Measurements from ENCODE around the gene NR5A1. TPM values are rescaled to one million over a fixed set of nuclear protein-coding genes. Genes with fewer than 3 reads are reported as not detected.
A peak's percentile ranks its signal among the peaks of the same experiment; 100 is the strongest.

NR5A1 gene
- total RNA-seq, 2 experiments from 2014 or later = not detected

- ATAC-seq (ENCODE audit: low read depth) (no peak), DNase-seq (no peak)
- no peaks in the 10 kb centered on the region for H3K36me3 Mint-ChIP-seq
- POLR2A ChIA-PET = no interaction called here
- H3K27ac Mint-ChIP-seq = no peak overlapping the region
- no peak overlapping the region for H3K4me3 Mint-ChIP-seq
- H3K4me1 Mint-ChIP-seq = peaks cover 18% of the 10 kb centered on the region
- peaks cover 17% of the 10 kb centered on the region for H3K27me3 Mint-ChIP-seq
- H3K9me3 Mint-ChIP-seq = no peaks in the 10 kb centered on the region
These were observed 8.0 kb downstream of the NR5A1 start for GRCh38 chr9:124499216-124499615.

- H3K4me3 Mint-ChIP-seq = no peak overlapping the region
- H3K36me3 Mint-ChIP-seq = no peaks in the 10 kb centered on the region
- POLR2A ChIA-PET = no interaction called here
- H3K4me1 Mint-ChIP-seq = peaks cover 14% of the 10 kb centered on the region
- no peak overlapping the region for H3K27ac Mint-ChIP-seq
- ATAC-seq (ENCODE audit: low read depth) (no peak), DNase-seq (no peak)
- H3K9me3 Mint-ChIP-seq = no peaks in the 10 kb centered on the region
- H3K27me3 Mint-ChIP-seq = peaks cover 12% of the 10 kb centered on the region
These were observed 8.6 kb downstream of the NR5A1 start for GRCh38 chr9:124498499-124499146.

GRCh38 chr9:124498040-124498439, 9.2 kb downstream of the NR5A1 start:
- Mint-ChIP-seq H3K4me3 (no peak overlapping the region), H3K27me3 (peaks cover 9% of the 10 kb centered on the region), H3K27ac (peak overlapping the region; percentile 12), H3K9me3 (no peaks in the 10 kb centered on the region), H3K4me1 (peaks cover 14% of the 10 kb centered on the region), H3K36me3 (no peaks in the 10 kb centered on the region)
- POLR2A ChIA-PET = no interaction called here
- ATAC-seq (ENCODE audit: low read depth) (no peak), DNase-seq (no peak)

- no peak for ATAC-seq (ENCODE audit: low read depth)
These were observed 9.8 kb downstream of the NR5A1 start for GRCh38 chr9:124497441-124497840.

GRCh38 chr9:124496463-124496862, 10.7 kb downstream of the NR5A1 start:
- peak overlapping the region; percentile 86 for H3K27ac Mint-ChIP-seq
- no peak for DNase-seq
- H3K9me3 Mint-ChIP-seq = no peaks in the 10 kb centered on the region
- peak overlapping the region; percentile 58 for H3K4me3 Mint-ChIP-seq
- H3K36me3 Mint-ChIP-seq = no peaks in the 10 kb centered on the region
- H3K4me1 Mint-ChIP-seq = peaks cover 14% of the 10 kb centered on the region
- POLR2A ChIA-PET = interaction anchor here (0.7 kb wide), 1 partner anchor 41 kb away, joined by 3 read pairs; no protein-coding TSS in a partner anchor
- no peaks in the 10 kb centered on the region for H3K27me3 Mint-ChIP-seq
- no peak for ATAC-seq (ENCODE audit: low read depth)

More at GRCh38 chr9:124497441-124497840, 9.8 kb downstream of the NR5A1 start:
- Mint-ChIP-seq H3K9me3 (no peaks in the 10 kb centered on the region), H3K27me3 (peaks cover 7% of the 10 kb centered on the region), H3K27ac (no peak overlapping the region), H3K4me1 (peaks cover 14% of the 10 kb centered on the region), H3K4me3 (no peak overlapping the region), H3K36me3 (no peaks in the 10 kb centered on the region)
- no peak for DNase-seq
- POLR2A ChIA-PET = no interaction called here

DNA sequence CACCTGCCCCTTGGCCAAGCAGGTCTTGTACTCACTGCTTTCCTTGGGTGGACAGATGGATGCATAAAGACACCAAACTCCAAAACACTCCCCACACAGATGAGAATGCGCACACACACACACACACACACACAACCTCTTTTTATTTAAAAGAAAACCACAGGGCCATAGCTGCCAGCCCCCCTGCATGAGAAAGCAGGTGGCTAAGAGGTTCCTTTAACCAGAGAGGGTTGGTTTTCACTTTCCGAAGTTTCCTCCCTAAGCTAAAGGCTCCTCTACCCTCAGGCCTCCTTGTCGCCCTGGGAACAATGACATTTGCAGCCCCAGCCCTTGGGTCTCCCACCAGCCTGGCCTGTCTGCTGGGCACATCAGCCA, 11.1 kb downstream of the NR5A1 start:
- Mint-ChIP-seq H3K4me1 (peaks cover 14% of the 10 kb centered on the region), H3K4me3 (peak overlapping the region; percentile 58)
- POLR2A ChIA-PET = interaction anchor here (0.7 kb wide), 1 partner anchor 41 kb away, joined by 3 read pairs; no protein-coding TSS in a partner anchor

GRCh38 chr9:124495126-124496074, 11.8 kb downstream of the NR5A1 start:
- H3K9me3 Mint-ChIP-seq = no peaks in the 10 kb centered on the region
- no peak for DNase-seq
- no peak for ATAC-seq (ENCODE audit: low read depth)
- H3K4me3 Mint-ChIP-seq = peak overlapping the region; percentile 58
- H3K27me3 Mint-ChIP-seq = no peaks in the 10 kb centered on the region
- H3K4me1 Mint-ChIP-seq = peaks cover 10% of the 10 kb centered on the region
- no peaks in the 10 kb centered on the region for H3K36me3 Mint-ChIP-seq
- POLR2A ChIA-PET = no interaction called here
- peak overlapping the region; percentile 86 for H3K27ac Mint-ChIP-seq

More for the DNA sequence above, 11.1 kb downstream of the NR5A1 start:
- DNase-seq (no peak), ATAC-seq (ENCODE audit: low read depth) (peak; percentile 57)
- Mint-ChIP-seq H3K36me3 (no peaks in the 10 kb centered on the region), H3K9me3 (no peaks in the 10 kb centered on the region), H3K27ac (peak overlapping the region; percentile 86), H3K27me3 (no peaks in the 10 kb centered on the region)

DNA sequence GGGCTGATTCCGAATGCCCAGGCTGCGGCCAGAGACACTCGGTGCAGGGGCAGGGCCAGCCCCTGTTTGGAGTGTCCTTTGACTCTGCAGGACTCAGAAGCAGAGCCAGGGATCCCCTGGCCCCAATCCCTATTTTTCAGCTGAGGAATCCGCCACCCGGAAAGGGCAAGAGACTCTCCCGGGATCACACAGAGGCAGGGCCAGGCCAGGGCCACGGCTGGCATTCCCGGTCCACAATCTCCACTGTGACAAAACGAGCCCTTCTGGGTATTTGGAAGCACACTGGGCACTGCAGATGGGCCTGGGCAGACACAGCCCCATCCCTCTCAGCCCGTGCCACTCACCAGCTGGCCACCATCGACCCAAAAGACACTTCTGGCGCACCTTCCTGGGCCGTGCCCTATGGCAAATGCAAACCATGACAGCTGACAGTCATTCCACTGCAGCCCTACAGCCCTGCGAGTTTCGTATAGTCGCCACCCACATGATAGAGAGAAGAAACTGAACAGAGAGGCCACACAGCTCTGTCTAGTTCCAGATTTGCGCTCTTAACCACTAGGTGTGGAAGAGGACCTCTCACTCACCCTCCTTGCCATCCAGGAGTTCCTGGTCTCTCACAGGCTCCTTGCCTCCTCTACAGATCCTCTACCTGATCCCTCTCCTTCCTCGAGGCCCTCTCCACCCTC, 13.3 kb downstream of the NR5A1 start:
- ATAC-seq (ENCODE audit: low read depth) = no peak
- Mint-ChIP-seq H3K9me3 (no peaks in the 10 kb centered on the region), H3K36me3 (no peaks in the 10 kb centered on the region), H3K27ac (no peak overlapping the region), H3K4me3 (no peak overlapping the region), H3K4me1 (peaks cover 8% of the 10 kb centered on the region), H3K27me3 (no peaks in the 10 kb centered on the region)
- POLR2A ChIA-PET = no interaction called here
- no peak for DNase-seq

DNA sequence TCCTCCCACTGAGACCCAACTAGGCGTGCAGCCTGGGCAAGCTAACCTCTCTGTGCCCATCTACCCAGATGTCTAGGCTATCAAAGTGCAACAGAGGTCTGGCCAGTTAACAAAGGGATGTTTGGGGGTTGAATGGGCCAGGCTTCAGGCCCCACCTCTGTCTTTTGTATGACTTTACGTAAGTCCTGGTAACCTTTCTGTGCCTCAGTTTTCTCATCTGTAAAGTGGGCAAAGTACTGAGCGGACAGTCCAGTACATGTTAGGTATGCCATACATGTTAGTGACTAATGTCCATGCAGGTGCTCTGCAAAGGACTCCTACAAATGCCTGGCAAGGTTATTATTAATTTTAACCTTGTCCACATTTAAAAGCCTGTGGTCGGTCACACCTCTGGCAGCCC, 14.0 kb downstream of the NR5A1 start:
- no peaks in the 10 kb centered on the region for H3K9me3 Mint-ChIP-seq
- POLR2A ChIA-PET = no interaction called here
- ATAC-seq (ENCODE audit: low read depth) = no peak
- H3K36me3 Mint-ChIP-seq = no peaks in the 10 kb centered on the region
- H3K27ac Mint-ChIP-seq = no peak overlapping the region
- H3K4me1 Mint-ChIP-seq = peaks cover 8% of the 10 kb centered on the region
- no peak for DNase-seq
- H3K4me3 Mint-ChIP-seq = no peak overlapping the region
- H3K27me3 Mint-ChIP-seq = no peaks in the 10 kb centered on the region

DNA sequence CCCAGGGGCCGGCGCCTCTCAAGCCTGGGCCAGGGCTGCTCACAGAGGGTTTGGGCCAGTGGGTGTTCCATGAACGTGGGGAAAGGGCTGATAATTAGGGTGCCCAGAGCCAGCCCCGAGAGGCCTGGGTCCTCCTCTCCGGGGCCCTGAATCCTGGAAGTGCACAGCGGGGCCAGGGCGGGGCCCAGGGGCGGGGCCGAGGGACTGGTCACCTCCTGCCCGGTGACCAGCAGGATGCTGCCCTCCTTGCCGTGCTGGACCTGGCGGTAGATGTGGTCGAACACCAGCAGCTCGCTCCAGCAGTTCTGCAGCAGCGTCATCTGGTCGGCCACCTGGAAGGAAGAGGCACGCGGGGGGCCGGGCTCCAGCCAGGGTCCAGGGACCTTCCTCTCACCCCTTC, 14.4 kb downstream of the NR5A1 start:
- no peak overlapping the region for H3K27ac Mint-ChIP-seq
- H3K4me3 Mint-ChIP-seq = no peak overlapping the region
- no peaks in the 10 kb centered on the region for H3K9me3 Mint-ChIP-seq
- DNase-seq = no peak
- H3K4me1 Mint-ChIP-seq = peaks cover 8% of the 10 kb centered on the region
- H3K36me3 Mint-ChIP-seq = no peaks in the 10 kb centered on the region
- no peak for ATAC-seq (ENCODE audit: low read depth)
- no peaks in the 10 kb centered on the region for H3K27me3 Mint-ChIP-seq
- POLR2A ChIA-PET = no interaction called here

- H3K36me3 Mint-ChIP-seq = no peaks in the 10 kb centered on the region
- no peaks in the 10 kb centered on the region for H3K27me3 Mint-ChIP-seq
- no peak overlapping the region for H3K4me3 Mint-ChIP-seq
- POLR2A ChIA-PET = no interaction called here
- DNase-seq = no peak
- peaks cover 8% of the 10 kb centered on the region for H3K4me1 Mint-ChIP-seq
- H3K9me3 Mint-ChIP-seq = no peaks in the 10 kb centered on the region
- no peak for ATAC-seq (ENCODE audit: low read depth)
- no peak overlapping the region for H3K27ac Mint-ChIP-seq
These were observed 15.9 kb downstream of the NR5A1 start for GRCh38 chr9:124491049-124491975.

GRCh38 chr9:124490004-124490403, 17.2 kb downstream of the NR5A1 start:
- no peaks in the 10 kb centered on the region for H3K9me3 Mint-ChIP-seq
- no peak for DNase-seq
- H3K27ac Mint-ChIP-seq = no peak overlapping the region
- H3K36me3 Mint-ChIP-seq = no peaks in the 10 kb centered on the region
- no peak for ATAC-seq (ENCODE audit: low read depth)
- POLR2A ChIA-PET = no interaction called here
- H3K27me3 Mint-ChIP-seq = no peaks in the 10 kb centered on the region
- H3K4me3 Mint-ChIP-seq = no peak overlapping the region
- no peaks in the 10 kb centered on the region for H3K4me1 Mint-ChIP-seq

GRCh38 chr9:124489222-124489621, 18.0 kb downstream of the NR5A1 start:
- H3K27ac Mint-ChIP-seq = no peak overlapping the region
- no peaks in the 10 kb centered on the region for H3K9me3 Mint-ChIP-seq
- POLR2A ChIA-PET = no interaction called here
- no peaks in the 10 kb centered on the region for H3K36me3 Mint-ChIP-seq
- no peak overlapping the region for H3K4me3 Mint-ChIP-seq
- DNase-seq (no peak), ATAC-seq (ENCODE audit: low read depth) (no peak)
- H3K27me3 Mint-ChIP-seq = no peaks in the 10 kb centered on the region
- H3K4me1 Mint-ChIP-seq = no peaks in the 10 kb centered on the region

Data from activated naive CD8-positive, alpha-beta T cell treated with anti-CD3 and anti-CD28 coated beads, Interleukin-2, amount 10 ng/mL, durations not matched to agents 7 days and 5 days (primary cell).